ENCODE measurements around the gene NT5DC2.

DNA sequence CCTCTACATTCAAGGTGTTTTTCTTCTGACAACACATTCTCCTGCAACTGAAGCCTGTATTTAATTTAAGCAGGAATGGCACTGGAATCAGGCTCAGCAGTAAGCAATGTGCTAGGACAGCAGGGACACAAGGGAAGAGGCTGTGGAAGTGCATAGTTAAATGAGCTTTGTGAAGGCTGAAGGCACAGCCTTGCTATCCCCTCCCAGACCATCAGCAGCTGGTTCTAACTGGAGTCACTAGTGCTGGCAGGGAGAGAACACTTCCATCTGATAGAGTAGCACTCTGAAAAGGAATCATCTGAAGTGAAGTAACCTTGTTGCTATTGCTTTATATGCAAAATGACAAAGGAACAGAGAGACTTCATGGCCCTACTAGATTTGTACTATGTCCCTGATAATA is 17.5 kb upstream of the NT5DC2 start:
- no peak for TF ChIP-seq CTCF (IDR thresholded peaks at IDR 0.05)
- no peak for TF ChIP-seq POLR2A (IDR thresholded peaks at IDR 0.05)
